Effector CD4-positive, alpha-beta T cell (primary cell): ENCODE data around the gene LRRC58.
"Not testable (repeated sequence)": the region's sequence is repeated elsewhere in the genome, so short reads cannot be mapped to it uniquely, and the experiment has no call there.

ENCODE experiments used
- DNase-seq: peaks from one replicate; pipeline ENCODE4 v3.0.0-alpha.2; 2020

LRRC58 gene

GRCh38 chr3:120338517-120338916, 10.6 kb downstream of the LRRC58 start:
- no peak for DNase-seq

DNA sequence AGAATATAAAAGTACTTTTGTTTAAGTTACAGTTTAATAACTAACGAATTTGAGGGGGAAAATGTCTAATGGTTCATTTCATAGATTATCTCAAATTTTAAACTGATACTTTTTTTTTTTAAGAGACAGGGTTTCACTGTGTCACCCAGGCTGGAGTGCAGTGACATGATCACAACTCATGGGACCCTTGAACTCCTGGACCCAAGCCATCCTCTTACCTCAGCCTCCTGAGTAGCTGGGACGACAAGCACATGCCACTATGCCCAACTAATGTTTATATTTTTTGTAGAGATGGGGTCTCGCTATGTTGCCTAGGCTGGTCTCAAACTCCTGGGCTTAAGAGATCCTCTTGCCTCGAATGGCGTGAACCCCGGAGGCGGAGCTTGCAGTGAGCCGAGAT, 16.5 kb downstream of the LRRC58 start:
- no peak for DNase-seq

DNA sequence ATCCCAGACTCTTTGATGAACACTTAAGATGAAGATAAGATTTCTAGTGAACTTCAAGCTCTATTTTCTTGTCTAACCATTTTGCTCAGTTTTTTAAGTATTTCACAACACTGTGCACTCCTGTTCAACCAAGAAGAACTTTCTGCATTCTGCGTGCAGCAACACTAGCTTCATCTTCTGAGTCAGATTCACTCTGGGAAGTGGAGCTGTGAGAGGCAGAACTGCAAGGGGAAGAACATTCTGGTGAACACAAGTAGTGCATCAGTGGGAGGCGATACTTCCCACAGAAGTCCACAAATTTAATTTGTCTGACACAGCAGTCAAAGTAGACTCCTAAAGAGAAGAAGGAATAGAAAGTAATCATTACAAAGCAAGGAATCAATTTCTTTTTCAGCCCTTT, 18.1 kb downstream of the LRRC58 start:
- no peak for DNase-seq

- no peak for DNase-seq
These were observed 22.4 kb downstream of the LRRC58 start for GRCh38 chr3:120326784-120327183.

DNA sequence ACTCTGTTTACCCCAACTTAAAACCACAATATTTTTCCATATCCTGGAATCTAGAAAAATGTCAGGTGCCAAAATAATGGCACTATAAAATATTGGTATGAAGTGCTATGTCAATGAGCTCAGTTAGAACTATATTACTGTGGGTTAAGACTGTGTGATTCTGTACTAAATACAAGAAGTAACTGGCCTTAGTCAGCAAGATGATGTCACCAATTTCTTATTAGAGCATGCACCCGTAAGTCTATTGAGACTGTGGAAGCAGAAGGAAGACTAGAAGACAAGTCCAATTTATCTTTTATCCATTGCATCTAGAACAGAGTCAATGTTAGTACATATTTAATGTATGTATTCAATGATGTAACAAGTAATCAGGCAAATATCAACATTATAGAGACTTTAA, 25.0 kb downstream of the LRRC58 start:
- DNase-seq, result no peak

GRCh38 chr3:120323761-120324160, 25.4 kb downstream of the LRRC58 start:
- not testable (repeated sequence) for DNase-seq

DNA sequence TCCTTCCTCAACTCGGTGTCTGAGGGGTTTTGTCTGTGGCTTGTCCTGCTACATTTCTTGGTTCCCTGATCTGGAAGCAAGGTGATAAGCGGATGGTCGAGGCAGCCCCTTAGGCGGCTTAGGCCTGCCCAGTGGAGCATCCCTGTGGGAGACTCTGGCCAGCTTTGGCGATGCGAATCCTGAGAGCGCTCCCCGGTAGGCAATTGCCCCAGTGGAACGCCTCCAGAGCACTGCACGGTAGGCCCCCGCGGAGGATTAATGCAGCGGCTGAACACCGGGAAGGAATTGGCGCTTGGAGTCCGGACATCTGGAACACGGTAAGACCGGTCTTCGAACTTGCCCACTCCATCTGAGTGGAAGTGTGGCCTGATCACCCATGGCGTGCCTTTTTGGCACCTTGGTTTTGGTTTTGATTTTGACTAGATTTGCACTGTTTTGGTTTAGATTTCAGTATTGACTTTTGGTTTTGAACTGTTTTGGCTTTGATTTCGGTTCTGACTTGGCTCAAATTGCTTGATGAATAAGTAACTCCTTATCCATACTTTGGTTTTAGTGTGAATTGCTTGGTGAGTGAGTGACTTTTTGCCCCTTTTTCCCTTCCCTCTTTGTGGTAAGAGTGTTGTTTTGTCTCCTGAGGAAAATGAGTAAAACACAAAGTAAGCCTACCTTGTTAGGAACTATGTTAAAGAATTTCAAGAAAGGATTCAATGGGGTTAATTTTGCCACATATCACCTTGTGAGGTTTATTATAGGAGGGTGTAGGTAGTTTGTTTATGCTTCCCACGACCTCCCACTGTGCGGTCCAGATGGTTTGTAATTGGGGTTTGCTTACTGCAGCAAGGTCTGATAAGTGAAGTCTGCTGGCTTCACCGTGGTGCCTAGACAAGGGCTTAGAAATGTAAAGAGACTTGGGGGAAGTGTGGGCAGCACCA, 37.0 kb downstream of the LRRC58 start:
- DNase-seq, result no peak

DNA sequence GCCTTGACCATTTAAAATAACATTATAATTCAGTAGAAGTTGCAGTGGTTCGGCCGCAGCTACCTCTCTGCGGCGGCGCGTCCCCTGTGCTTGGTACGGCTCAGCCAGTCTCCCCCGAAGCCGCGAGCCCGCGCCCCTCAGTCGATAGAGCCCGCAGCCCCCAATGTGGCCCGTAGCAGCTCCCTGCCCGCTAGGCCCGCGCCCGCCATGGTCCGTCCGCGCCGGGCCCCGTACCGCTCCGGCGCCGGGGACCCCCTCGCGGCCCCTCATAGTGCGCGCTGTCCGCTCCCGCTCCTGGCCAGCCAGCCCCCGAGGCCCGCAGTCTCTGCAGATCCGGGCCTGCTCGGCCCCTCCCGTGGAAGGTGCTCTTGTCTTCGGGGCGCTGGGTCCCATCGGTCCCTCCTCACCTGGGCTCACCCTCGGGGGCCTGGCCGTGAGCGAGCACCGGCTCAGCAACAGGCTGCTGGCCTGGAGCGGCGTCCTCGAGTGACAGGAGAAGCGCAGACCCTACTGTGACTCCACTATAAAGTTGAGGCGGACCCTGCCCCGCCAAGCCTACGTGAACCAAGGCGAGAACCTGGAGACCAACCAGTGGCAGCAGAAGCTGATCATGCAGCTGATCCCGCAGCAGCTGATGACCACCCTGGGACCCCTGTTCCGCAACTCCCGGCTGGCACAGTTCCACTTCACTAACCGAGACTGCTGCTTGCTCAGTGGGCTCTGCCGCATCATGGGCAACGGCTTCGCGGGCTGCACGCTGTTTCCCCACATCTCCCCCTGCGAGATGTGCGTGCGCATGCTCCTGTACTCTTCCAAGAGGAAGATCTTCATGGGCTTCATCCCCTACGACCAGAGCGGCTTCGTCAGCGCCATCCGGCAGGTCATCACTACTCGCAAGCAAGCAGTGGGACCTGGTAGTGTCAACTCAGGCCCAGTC, 42.4 kb downstream of the LRRC58 start:
- no peak for DNase-seq

DNA sequence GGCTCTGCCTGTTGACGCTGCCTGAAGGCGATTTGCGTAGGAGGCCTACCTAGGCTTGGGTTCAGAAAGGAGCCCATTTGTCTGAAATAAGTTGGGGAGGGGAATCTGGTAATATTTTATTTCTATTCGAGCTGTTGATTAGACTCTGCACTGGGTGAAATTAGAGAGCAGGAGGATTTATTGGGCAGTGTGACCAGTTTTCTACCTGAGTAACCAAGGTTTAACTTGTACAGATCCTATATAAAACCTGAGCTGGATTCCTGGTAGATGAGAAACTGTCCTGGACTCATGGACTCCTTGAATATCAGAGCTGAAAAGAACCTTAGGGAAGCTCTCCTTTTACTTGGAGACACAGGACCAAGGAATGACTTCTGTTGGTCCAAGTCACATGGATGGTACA, 44.5 kb downstream of the LRRC58 start:
- no peak for DNase-seq

GRCh38 chr3:120302361-120302760, 46.8 kb downstream of the LRRC58 start:
- DNase-seq, result no peak

DNA sequence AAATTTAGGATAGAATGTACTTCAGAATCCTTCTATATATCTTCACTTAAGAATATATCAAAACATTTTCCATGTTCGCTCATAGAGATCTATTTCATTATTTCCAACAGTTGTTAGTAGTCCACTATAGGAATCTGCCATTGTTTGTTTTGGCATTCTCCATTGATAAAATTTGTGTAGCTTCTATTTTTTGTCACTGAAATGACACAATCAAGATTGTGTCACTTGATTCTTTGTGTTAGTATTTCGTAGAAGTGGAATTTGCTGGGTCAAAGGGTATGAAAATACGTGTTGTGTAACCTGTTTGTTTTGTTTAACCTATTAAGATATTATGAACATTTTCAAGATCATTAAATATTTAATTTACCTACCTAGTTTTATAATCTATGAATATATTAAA, 48.2 kb downstream of the LRRC58 start:
- DNase-seq, result no peak

- no peak for DNase-seq
These were observed 49.8 kb downstream of the LRRC58 start for GRCh38 chr3:120299403-120299802.

DNA sequence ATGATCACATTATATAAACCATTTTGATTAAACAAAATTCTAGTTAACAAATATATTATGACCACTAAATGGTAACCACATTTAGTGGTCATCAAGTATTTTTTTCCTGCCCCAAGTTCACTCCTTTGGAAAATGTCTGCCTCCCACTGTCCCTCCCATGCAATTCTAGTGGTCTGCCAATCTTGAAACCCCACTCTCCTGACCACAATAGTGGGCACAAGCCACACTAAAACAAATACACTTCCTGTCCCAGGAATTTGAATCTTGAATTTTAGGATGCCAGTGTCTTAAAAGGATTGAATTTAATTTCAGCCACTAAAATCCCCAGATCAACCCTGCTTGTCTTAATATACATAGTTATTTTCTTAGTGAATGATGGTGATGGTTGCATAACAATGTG, 50.2 kb downstream of the LRRC58 start:
- no peak for DNase-seq

- DNase-seq, result not testable (repeated sequence)
These were observed 57.6 kb downstream of the LRRC58 start for GRCh38 chr3:120291552-120291951.

- no peak for DNase-seq
These were observed 59.5 kb downstream of the LRRC58 start for GRCh38 chr3:120289636-120290035.

DNA sequence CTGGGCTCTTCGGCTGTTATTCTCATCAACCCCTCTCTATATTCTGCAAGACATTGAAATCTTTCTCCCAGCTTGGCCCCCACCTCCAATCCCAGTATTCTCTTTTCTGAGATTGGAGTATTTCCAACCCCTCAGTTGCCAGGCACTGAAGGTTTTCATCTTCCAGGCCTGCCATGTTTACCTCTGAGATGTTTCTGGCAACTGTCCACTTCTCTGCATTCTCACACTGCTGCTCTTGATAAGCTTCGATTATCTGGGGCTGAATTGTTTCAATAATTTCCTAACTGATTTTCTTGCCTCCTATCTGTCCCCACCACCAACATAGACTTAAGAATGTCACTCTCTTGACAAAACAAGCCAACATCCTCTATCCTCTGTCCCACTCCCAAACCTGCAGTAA, 62.7 kb downstream of the LRRC58 start:
- no peak for DNase-seq

GRCh38 chr3:120285508-120285841, 63.7 kb downstream of the LRRC58 start:
- no peak for DNase-seq

DNA sequence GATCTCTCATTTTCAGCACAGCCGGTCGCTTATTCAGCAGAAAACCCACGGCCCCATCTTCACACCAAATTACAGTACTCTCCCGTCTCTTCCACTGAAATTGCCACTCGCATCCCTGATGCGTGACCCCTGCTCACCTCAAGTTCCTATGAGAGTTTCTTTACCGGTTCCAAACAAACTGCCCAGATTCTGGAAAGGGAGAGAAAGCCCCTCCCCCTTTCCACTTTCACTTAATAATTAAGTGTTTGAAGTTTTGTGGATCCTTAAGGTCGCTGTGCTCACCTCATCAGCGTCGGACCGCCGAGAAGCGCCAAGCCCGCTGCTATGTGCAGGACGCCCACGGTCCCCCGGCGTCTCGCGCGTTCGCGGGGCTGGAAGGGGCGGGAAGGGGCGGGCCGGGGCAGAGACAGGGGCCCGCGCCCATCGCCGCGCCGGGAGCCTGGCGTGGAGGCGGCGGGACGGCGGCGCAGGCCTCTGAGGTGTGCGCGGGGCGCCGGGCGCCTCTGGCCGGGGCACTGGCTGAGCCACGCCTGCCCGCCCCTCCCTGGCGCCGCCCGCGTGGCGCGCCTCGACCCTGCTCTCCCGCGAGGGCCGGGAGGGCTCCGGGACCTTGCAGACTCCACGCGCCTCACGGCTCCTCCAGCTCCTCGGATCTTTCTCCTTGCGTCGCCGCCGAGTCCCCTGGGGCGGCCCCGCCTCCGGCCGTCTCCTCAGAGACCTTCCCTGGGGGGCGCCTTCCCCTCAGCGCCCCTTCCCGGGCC, 64.2 kb downstream of the LRRC58 start, which contains the start of gene GPR156:
Gene GPR156 (minus strand): TSS at position 476 of the 761 bp plus-strand sequence. CDS start 41,124 bp downstream, outside the sequence.
- DNase-seq, result no peak

DNA sequence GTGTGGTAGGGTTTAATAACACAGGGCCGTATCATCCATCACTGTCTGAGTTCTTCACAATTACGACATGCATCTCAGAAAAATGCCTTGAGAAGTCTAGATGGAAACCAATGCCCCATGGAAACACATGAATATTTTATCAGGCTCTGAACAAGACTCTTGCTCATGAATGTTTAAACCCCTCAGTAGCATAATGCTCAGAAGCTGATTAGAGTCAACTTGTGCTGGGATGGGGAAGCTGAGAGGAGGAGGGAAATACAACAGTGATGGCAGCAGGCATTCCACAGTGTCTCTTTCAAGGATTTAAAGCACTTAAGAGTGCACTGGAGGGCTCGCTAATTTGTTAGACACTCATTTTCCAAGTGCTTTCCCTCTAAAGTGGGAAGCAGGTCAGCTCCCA, 67.9 kb downstream of the LRRC58 start:
- DNase-seq, result no peak

DNA sequence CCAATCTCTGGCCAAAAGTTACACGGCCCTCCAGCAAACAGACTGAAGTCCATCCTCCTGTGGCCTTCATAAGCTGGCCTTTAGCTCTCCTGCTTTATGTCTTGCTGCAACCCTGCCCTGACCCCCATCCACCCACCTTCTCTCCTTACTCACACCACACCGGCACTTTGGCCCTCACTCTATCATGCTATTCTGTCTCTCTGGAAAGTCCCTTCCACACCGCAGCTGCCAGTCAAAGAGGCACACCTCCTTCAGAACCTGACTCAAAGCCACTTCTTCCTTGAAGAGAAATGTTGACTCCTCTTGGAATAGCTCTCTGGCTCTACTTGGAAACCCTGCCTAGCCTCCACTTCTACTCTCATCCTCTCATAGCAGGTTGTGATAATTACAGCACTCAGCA, 68.6 kb downstream of the LRRC58 start:
- DNase-seq, result no peak

DNA sequence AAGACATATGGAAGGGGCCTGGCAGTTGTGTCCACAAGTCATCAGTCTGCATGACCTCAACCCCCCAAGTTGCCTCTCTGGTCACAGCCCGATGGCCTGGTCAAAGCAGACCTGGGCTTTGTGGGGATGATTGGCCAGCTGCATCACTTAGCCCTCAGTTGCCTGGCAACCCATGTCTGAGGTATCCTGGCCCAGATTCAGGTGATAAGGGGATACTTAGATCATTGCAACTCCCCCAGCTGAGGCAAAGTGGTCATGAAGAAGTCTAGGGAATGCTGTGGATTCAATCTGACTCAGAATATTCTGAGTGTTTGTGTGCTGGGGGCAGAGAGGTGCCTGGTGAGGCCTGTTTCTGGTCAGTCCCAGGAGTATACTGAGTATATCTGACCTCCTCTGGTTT, 69.1 kb downstream of the LRRC58 start:
- DNase-seq, result no peak

DNA sequence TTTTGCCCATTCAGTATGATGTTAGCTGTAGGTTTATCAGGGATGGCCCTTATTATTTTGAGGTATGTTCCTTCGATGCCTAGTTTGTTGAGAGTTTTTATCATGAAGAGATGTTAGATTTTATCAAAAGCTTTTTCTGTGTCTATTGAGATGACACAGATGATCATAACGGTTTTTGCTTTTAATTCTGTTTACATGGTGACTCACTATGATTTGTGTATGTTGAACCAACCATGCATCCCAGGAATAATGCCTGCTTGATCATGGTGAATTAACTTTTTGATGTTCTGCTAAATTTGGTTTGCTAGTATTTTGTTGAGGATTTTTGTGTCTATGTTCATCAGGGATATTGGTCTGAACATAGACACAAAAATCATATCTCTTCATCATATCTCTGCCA, 72.4 kb downstream of the LRRC58 start:
- DNase-seq, result no peak

DNA sequence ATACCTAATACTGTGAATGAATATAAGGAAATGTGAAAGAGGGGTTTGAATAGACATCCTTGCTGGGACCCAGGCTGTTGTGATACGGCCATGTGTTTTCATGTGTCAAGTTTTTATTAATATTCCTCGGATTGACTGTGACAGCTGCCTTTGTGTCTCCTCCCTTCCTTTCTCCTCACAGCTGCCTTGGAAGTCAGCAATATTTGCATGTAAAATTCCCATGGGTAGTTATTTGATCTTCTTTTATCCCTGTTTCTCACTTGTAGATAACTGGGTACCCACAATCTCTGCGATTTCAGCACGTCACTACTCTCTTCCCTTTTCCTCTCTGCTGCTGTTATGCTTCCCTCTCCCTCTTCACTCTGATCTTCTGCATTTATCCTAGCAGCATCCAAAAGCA, 73.5 kb downstream of the LRRC58 start:
- DNase-seq, result no peak
